SK-N-SH treated with all-trans-retinoic acid at 6 μM for 48 hours (cell line): ENCODE data around the gene CLEC1A.

Experiments
- ATAC-seq: fragments of 200-7000 bp; cut with Tn5 transposase; 3 replicates; pipeline ENCODE4 v1.9.1; 2020; ENCODE audit warnings: mild to moderate bottlenecking, moderate library complexity
- ARNTL ChIP-seq: fragments of 450-650 bp; formaldehyde crosslinking; IDR thresholded peaks from 2 replicates; pipeline ENCODE4 v1.5.0; 2020; ENCODE audit warnings: low read depth, mild to moderate bottlenecking, moderate library complexity, borderline replicate concordance
- BACH2 ChIP-seq: fragments of 250-450 bp; sonication (Bioruptor Pico); IDR thresholded peaks from 2 replicates; pipeline ENCODE4 v1.9.0; 2021; ENCODE audit warnings: mild to moderate bottlenecking, borderline replicate concordance
- CSDC2 ChIP-seq: fragments of 250-450 bp; sonication (Bioruptor Pico); IDR thresholded peaks from 2 replicates; pipeline ENCODE4 v1.5.0; 2020; ENCODE audit warnings: mild to moderate bottlenecking, moderate library complexity
- ESRRG ChIP-seq: fragments of 250-450 bp; sonication (Bioruptor Pico); IDR thresholded peaks from 2 replicates; pipeline ENCODE4 v1.6.1; 2021; ENCODE audit warnings: mild to moderate bottlenecking
- GLIS3 ChIP-seq: fragments of 250-450 bp; sonication (Bioruptor Pico); IDR thresholded peaks from 2 replicates; pipeline ENCODE4 v1.5.0; 2020; ENCODE audit warnings: mild to moderate bottlenecking, moderate library complexity
- ISL1 ChIP-seq: fragments of 250-450 bp; sonication (Bioruptor Pico); IDR thresholded peaks from 2 replicates; pipeline ENCODE4 v2.1.2; 2022; ENCODE audit warnings: mild to moderate bottlenecking, moderate library complexity
- OSR1 ChIP-seq: fragments of 250-450 bp; sonication (Bioruptor Pico); IDR thresholded peaks from 2 replicates; pipeline ENCODE4 v1.8.0; 2022; ENCODE audit warnings: moderate library complexity, mild to moderate bottlenecking, inconsistent platforms
- PPARA ChIP-seq: fragments of 250-450 bp; sonication (Bioruptor Pico); IDR thresholded peaks from 2 replicates; pipeline ENCODE4 v1.5.0; 2020; ENCODE audit warnings: mild to moderate bottlenecking, borderline replicate concordance
- RARB ChIP-seq: fragments of 250-450 bp; sonication (Bioruptor Pico); IDR thresholded peaks from 2 replicates; pipeline ENCODE4 v1.8.0; 2021; ENCODE audit warnings: mild to moderate bottlenecking, moderate library complexity
- SNAI2 ChIP-seq: fragments of 250-450 bp; sonication (Bioruptor Pico); IDR thresholded peaks from 2 replicates; pipeline ENCODE4 v1.5.0; 2020; ENCODE audit warnings: mild to moderate bottlenecking, moderate library complexity
- TCF4 ChIP-seq: fragments of 250-450 bp; sonication (Bioruptor Pico); IDR thresholded peaks from 2 replicates; pipeline ENCODE4 v1.8.0; 2021; ENCODE audit warnings: mild to moderate bottlenecking, moderate library complexity, borderline replicate concordance
- TOX ChIP-seq: fragments of 250-450 bp; sonication (Bioruptor Pico); IDR thresholded peaks from 2 replicates; pipeline ENCODE4 v1.8.0; 2021; ENCODE audit warnings: mild to moderate bottlenecking, moderate library complexity, borderline replicate concordance
- ZC3H10 ChIP-seq: fragments of 250-450 bp; sonication (Bioruptor Pico); IDR thresholded peaks from 2 replicates; pipeline ENCODE4 v1.5.1; 2021; ENCODE audit warnings: mild to moderate bottlenecking, moderate library complexity
- ZFP3 ChIP-seq: fragments of 250-450 bp; sonication (Bioruptor Pico); IDR thresholded peaks from 2 replicates; pipeline ENCODE4 v1.5.0; 2020; ENCODE audit warnings: mild to moderate bottlenecking, moderate library complexity
- ZFP30 ChIP-seq: fragments of 450-650 bp; formaldehyde crosslinking; IDR thresholded peaks from 2 replicates; pipeline ENCODE4 v1.5.0; 2022; ENCODE audit warnings: mild to moderate bottlenecking, moderate library complexity
- ZNF565 ChIP-seq: fragments of 450-650 bp; formaldehyde crosslinking; conservative IDR thresholded peaks from 2 replicates; pipeline ENCODE4 v1.5.0; 2020; ENCODE audit warnings: low read depth, mild to moderate bottlenecking, moderate library complexity
- ZNF70 ChIP-seq: fragments of 450-650 bp; formaldehyde crosslinking; IDR thresholded peaks from 2 replicates; pipeline ENCODE4 v1.5.0; 2020; ENCODE audit warnings: mild to moderate bottlenecking, moderate library complexity
- ZNF8 ChIP-seq: fragments of 450-650 bp; formaldehyde crosslinking; IDR thresholded peaks from 2 replicates; pipeline ENCODE4 v1.5.0; 2020; ENCODE audit warnings: mild to moderate bottlenecking, moderate library complexity
- TF ChIP-seq, protein P1 (sequence below): fragments of 250-450 bp; sonication (Bioruptor Pico); IDR thresholded peaks from 2 replicates; pipeline ENCODE4 v1.8.0; 2020; ENCODE audit warnings: mild to moderate bottlenecking, moderate library complexity, borderline replicate concordance
- TF ChIP-seq, protein P2 (sequence below): fragments of 250-450 bp; sonication (Bioruptor Pico); IDR thresholded peaks from 2 replicates; pipeline ENCODE4 v1.5.1; 2021; ENCODE audit warnings: mild to moderate bottlenecking, moderate library complexity
- TF ChIP-seq, protein P3 (sequence below): fragments of 250-450 bp; sonication (Bioruptor Pico); IDR thresholded peaks from 2 replicates; pipeline ENCODE4 v1.5.1; 2020; ENCODE audit warnings: low read depth, mild to moderate bottlenecking, moderate library complexity
- TF ChIP-seq, protein P4 (sequence below): fragments of 250-450 bp; sonication (Bioruptor Pico); IDR thresholded peaks from 2 replicates; pipeline ENCODE4 v1.8.0; 2021; ENCODE audit warnings: low read depth, mild to moderate bottlenecking, moderate library complexity, borderline replicate concordance

The CLEC1A gene

DNA sequence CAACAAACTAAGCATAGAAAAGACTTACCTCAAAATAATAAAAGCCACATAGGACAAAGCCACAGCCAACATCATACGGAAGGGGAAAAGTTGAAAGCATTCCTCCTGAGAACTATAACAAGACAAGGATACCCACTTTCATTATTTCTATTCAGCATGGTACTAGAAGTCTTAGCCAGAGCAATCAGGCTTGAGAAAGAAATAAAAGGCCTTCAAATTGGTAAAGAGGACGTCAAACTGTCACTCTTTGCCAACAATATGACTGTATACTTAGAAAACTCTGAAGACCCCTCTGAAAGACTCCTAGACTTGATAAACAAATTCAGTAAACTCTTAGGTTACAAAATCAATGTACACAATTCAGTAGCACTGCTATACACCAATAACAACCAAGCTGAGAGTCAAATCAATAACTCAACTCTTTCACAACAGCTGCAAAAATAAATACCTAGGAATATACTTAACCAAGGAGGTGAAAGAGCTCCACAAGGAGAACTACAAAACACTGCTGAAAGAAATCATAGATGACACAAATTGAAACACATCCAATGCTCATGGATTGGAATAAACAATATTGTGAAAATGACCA, 11.6 kb upstream of the CLEC1A start:
- ATAC-seq, result no peak
- TF ChIP-seq, protein P1, sequence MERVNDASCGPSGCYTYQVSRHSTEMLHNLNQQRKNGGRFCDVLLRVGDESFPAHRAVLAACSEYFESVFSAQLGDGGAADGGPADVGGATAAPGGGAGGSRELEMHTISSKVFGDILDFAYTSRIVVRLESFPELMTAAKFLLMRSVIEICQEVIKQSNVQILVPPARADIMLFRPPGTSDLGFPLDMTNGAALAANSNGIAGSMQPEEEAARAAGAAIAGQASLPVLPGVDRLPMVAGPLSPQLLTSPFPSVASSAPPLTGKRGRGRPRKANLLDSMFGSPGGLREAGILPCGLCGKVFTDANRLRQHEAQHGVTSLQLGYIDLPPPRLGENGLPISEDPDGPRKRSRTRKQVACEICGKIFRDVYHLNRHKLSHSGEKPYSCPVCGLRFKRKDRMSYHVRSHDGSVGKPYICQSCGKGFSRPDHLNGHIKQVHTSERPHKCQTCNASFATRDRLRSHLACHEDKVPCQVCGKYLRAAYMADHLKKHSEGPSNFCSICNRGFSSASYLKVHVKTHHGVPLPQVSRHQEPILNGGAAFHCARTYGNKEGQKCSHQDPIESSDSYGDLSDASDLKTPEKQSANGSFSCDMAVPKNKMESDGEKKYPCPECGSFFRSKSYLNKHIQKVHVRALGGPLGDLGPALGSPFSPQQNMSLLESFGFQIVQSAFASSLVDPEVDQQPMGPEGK (CRISPR knock-in tag), result no peak
- TF ChIP-seq SNAI2 (no peak), PPARA (no peak), OSR1 (CRISPR knock-in tag) (no peak), ZNF70 (no peak), TCF4 (CRISPR knock-in tag) (no peak), ZNF8 (CRISPR knock-in tag) (no peak), TOX (CRISPR knock-in tag) (no peak), GLIS3 (CRISPR knock-in tag) (no peak), ESRRG (CRISPR knock-in tag) (no peak), RARB (CRISPR knock-in tag) (no peak)
- TF ChIP-seq, protein P2, sequence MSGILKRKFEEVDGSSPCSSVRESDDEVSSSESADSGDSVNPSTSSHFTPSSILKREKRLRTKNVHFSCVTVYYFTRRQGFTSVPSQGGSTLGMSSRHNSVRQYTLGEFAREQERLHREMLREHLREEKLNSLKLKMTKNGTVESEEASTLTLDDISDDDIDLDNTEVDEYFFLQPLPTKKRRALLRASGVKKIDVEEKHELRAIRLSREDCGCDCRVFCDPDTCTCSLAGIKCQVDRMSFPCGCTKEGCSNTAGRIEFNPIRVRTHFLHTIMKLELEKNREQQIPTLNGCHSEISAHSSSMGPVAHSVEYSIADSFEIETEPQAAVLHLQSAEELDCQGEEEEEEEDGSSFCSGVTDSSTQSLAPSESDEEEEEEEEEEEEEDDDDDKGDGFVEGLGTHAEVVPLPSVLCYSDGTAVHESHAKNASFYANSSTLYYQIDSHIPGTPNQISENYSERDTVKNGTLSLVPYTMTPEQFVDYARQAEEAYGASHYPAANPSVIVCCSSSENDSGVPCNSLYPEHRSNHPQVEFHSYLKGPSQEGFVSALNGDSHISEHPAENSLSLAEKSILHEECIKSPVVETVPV (CRISPR knock-in tag), result no peak
- TF ChIP-seq, protein P3, sequence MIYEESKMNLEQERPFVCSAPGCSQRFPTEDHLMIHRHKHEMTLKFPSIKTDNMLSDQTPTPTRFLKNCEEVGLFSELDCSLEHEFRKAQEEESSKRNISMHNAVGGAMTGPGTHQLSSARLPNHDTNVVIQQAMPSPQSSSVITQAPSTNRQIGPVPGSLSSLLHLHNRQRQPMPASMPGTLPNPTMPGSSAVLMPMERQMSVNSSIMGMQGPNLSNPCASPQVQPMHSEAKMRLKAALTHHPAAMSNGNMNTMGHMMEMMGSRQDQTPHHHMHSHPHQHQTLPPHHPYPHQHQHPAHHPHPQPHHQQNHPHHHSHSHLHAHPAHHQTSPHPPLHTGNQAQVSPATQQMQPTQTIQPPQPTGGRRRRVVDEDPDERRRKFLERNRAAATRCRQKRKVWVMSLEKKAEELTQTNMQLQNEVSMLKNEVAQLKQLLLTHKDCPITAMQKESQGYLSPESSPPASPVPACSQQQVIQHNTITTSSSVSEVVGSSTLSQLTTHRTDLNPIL (CRISPR knock-in tag), result no peak

DNA sequence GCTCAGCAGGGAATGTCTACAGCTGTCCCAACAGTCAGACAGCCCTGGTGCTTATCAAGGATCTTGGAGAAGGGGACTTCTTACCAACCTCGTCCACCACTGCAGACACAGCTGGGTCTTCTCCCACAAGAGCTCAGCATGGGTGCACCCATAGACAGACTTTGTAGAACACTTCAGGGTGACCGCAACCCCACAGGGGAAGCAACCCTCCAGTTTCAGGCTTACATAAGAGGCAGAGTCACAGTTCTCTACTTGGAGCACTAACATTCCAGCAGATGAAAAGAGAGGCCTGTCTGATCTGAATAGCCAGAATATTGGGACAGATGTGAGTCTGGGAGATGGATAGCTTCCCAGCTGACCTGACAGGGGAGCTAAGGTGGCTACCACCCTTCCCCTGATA, 3.5 kb upstream of the CLEC1A start:
- TF ChIP-seq, protein P4, sequence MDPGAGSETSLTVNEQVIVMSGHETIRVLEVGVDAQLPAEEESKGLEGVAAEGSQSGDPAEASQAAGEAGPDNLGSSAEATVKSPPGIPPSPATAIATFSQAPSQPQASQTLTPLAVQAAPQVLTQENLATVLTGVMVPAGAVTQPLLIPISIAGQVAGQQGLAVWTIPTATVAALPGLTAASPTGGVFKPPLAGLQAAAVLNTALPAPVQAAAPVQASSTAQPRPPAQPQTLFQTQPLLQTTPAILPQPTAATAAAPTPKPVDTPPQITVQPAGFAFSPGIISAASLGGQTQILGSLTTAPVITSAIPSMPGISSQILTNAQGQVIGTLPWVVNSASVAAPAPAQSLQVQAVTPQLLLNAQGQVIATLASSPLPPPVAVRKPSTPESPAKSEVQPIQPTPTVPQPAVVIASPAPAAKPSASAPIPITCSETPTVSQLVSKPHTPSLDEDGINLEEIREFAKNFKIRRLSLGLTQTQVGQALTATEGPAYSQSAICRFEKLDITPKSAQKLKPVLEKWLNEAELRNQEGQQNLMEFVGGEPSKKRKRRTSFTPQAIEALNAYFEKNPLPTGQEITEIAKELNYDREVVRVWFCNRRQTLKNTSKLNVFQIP (CRISPR knock-in tag), result no peak
- no peak for TF ChIP-seq ZNF8 (CRISPR knock-in tag)
- TF ChIP-seq, protein P2 (CRISPR knock-in tag), result no peak
- TF ChIP-seq, protein P1 (CRISPR knock-in tag), result no peak
- TF ChIP-seq SNAI2, result no peak
- TF ChIP-seq ZC3H10 (CRISPR knock-in tag), result no peak
- TF ChIP-seq TCF4 (CRISPR knock-in tag), result no peak
- TF ChIP-seq ESRRG (CRISPR knock-in tag), result no peak
- no peak for TF ChIP-seq ARNTL
- TF ChIP-seq ZNF565 (CRISPR knock-in tag), result no peak
- no peak for TF ChIP-seq TOX (CRISPR knock-in tag)
- TF ChIP-seq ZFP30, result no peak
- ATAC-seq, result no peak

DNA sequence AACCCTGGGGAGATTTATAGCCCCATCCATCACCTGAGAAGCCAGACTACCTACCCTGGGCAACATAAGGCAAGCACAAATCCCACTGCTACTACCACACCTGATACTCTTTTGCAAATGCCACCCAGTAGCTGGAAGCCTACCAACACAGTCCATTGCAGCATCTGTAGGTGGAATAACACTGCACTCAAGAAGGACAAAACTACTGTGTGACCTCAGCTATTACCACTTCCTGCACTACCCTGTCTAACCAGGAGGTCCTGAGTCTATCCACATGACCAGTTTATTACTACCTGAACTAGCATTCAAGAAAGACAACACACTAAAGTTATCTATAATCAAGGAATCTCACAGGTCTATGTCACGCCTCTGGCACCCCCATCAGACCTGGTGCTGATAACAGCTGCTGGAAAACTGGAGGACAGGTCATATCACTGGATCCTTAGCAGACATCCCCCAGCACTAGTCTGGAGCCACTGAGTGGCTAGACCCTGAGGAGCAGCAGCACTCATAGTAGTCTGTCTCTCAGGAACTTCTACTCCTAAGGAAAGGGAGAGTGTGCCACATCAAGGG, 2.9 kb upstream of the CLEC1A start:
- no peak for ATAC-seq
- no peak for TF ChIP-seq TCF4 (CRISPR knock-in tag)
- TF ChIP-seq, protein P4 (CRISPR knock-in tag), result no peak
- no peak for TF ChIP-seq BACH2 (CRISPR knock-in tag)
- TF ChIP-seq ISL1 (CRISPR knock-in tag), result no peak
- TF ChIP-seq SNAI2, result no peak
- TF ChIP-seq, protein P2 (CRISPR knock-in tag), result no peak
- TF ChIP-seq RARB (CRISPR knock-in tag), result no peak
- TF ChIP-seq ESRRG (CRISPR knock-in tag), result no peak
- TF ChIP-seq CSDC2, result no peak
- no peak for TF ChIP-seq TOX (CRISPR knock-in tag)
- TF ChIP-seq ZFP30, result no peak
- TF ChIP-seq ZFP3 (CRISPR knock-in tag), result no peak
- TF ChIP-seq, all 23 proteins: peak for 0
